ENCODE measurements around the gene ACTR3C. TPM values are rescaled to one million over a fixed set of nuclear protein-coding genes. Genes with fewer than 3 reads are reported as not detected.
"Not testable (repeated sequence)": the region's sequence is repeated elsewhere in the genome, so short reads cannot be mapped to it uniquely, and the experiment has no call there.

Gene ACTR3C
- total and polyA plus RNA-seq, 10 of the 15 experiments (the other 5 are each of a cell fraction or from before 2014, with no cell fraction given), result 2.0 to 10.2 (median 6.3) TPM

DNA sequence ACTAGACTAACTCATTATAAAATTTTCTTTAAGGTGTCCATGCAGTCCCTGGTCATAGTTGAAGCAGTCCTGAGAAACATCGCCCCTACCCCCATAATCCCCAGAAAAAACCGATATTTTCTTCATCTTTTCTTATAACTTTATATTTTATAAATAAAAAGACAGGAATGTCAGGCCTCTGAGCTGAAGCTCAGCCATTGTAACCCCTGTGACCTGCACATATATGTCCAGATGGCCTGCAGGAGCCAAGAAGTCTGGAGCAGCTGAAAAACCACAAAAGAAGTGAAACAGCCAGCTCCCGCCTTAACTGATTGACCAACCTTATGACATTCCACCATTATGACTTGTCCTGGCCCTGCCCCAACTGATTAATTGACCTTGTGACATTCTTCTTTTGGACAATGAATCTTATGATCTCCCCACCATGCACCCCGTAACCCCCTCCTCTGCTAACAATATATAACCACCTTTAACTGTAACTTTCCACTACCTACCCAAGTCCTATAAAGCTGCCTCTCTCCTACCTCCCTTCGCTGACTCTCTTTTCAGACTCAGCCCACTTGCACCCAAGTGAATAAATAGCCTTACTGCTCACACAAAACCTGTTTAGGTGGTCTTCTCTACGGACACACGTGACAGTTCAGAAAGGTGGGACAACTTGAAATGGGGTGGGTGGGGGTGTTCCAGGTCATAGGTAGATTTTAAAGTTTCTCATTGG lies 10.5 kb downstream of the ACTR3C start:
- 81% methylated on average over 7 of the region's 7 CpGs for WGBS (ENCODE audit: insufficient coverage, insufficient replicate concordance, low lambda C conversion rate, missing lambda C conversion rate)
- H3K4me1 ChIP-seq (ENCODE audit: control insufficient read depth, insufficient read depth, low read length); H3K4me3 ChIP-seq; ATAC-seq; BruUV-seq (replicated peaks); H3K79me2 ChIP-seq (ENCODE audit: control insufficient read depth, insufficient read depth, low read length); H3K9me3 ChIP-seq (replicated peaks; ENCODE audit: control insufficient read depth, insufficient read depth, low read length); H3K27ac ChIP-seq (ENCODE audit: control insufficient read depth, insufficient read depth); H3K4me2 ChIP-seq (ENCODE audit: control insufficient read depth, insufficient read depth); H4K20me1 ChIP-seq (ENCODE audit: control insufficient read depth, insufficient read depth); H2AFZ ChIP-seq (ENCODE audit: control insufficient read depth, low read depth, low read length); DNase-seq (ENCODE audit: low read depth, low spot score); FAIRE-seq; CTCF ChIA-PET; H3K36me3 ChIP-seq (ENCODE audit: control insufficient read depth in 2 of 2, insufficient read depth in 2 of 2, low read length in 1 of 2); H3K27me3 ChIP-seq (replicated peaks in 1 of 2; ENCODE audit: control insufficient read depth in 2 of 2, insufficient read depth in 2 of 2, low read length in 1 of 2); H3K9ac ChIP-seq (ENCODE audit: control insufficient read depth, insufficient read depth, low read length); RAD21 ChIA-PET (ENCODE audit: unreplicated experiment); intact Hi-C loops (cut with micrococcal nuclease; ENCODE audit: unreplicated experiment); in situ Hi-C loops (cut with MboI): not testable (repeated sequence)
- ChIA-PET POLR2A (interaction anchor here (1.6 kb wide), 1 partner anchor 13 kb away, joined by 4 read pairs; no protein-coding TSS in a partner anchor), SMC1A (ENCODE audit: uncharacterized antibody, unreplicated experiment) (interaction anchor here (1.2 kb wide), 1 partner anchor 9 kb away, joined by 6 read pairs; no protein-coding TSS in a partner anchor)

DNA sequence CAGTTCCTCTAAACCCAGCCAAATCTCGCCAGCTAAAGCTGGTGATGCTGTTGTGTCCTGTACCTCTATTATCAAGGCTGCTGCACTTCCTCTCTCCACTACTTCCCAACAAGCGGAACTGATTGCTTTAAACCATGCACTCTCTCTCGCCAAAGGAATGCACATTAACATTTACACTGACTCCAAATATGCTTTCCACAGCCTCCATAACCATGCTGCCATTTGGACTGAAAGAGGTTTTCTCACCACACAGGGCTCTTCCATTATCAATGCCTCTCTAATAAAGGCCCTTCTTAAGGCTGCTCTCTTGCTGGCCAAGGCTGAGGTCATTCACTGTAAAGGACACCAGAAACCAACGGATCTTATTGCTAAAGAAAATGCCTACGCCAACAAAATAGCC lies 11.6 kb downstream of the ACTR3C start:
- ChIA-PET CTCF (no interaction called here), SMC1A (ENCODE audit: uncharacterized antibody, unreplicated experiment) (no interaction called here), POLR2A (no interaction called here), RAD21 (ENCODE audit: unreplicated experiment) (no interaction called here)
- Histone ChIP-seq H3K36me3 (ENCODE audit: control insufficient read depth in 2 of 2, insufficient read depth in 2 of 2, low read length in 1 of 2) (no peaks in the 10 kb centered on the region), H3K4me1 (ENCODE audit: control insufficient read depth, insufficient read depth, low read length) (no peaks in the 10 kb centered on the region), H4K20me1 (ENCODE audit: control insufficient read depth, insufficient read depth) (no peaks in the 10 kb centered on the region), H3K9ac (ENCODE audit: control insufficient read depth, insufficient read depth, low read length) (no peak overlapping the region), H2AFZ (ENCODE audit: control insufficient read depth, low read depth, low read length) (no peak overlapping the region), H3K4me3 (no peak overlapping the region), H3K79me2 (ENCODE audit: control insufficient read depth, insufficient read depth, low read length) (no peaks in the 10 kb centered on the region), H3K27ac (ENCODE audit: control insufficient read depth, insufficient read depth) (no peak overlapping the region), H3K4me2 (ENCODE audit: control insufficient read depth, insufficient read depth) (no peak overlapping the region), H3K27me3 (replicated peaks in 1 of 2; ENCODE audit: control insufficient read depth in 2 of 2, insufficient read depth in 2 of 2, low read length in 1 of 2) (no peaks in the 10 kb centered on the region), H3K9me3 (replicated peaks; ENCODE audit: control insufficient read depth, insufficient read depth, low read length) (no peaks in the 10 kb centered on the region)
- TF ChIP-seq BRCA1 (IDR thresholded peaks at IDR 0.05; ENCODE audit: low read depth, low read length) (no peak), WRNIP1 (IDR thresholded peaks at IDR 0.05; ENCODE audit: borderline replicate concordance, low read depth, low read length) (no peak), YBX1 (IDR thresholded peaks at IDR 0.05) (no peak), SREBF1 (IDR thresholded peaks at IDR 0.05; ENCODE audit: low read length) (no peak), MEF2B (IDR thresholded peaks at IDR 0.05; ENCODE audit: partially characterized antibody, poor library complexity, severe bottlenecking) (no peak), SUZ12 (IDR thresholded peaks at IDR 0.05; ENCODE audit: unreplicated experiment) (no peak)
- WGBS (ENCODE audit: insufficient coverage, insufficient replicate concordance, low lambda C conversion rate, missing lambda C conversion rate), result 96% methylated on average over 5 of the region's 5 CpGs
- in situ Hi-C loops (cut with MboI) (no loop called here), intact Hi-C loops (cut with micrococcal nuclease; ENCODE audit: unreplicated experiment) (no loop called here)
- FAIRE-seq (no peak), DNase-seq (ENCODE audit: low read depth, low spot score) (no peak), ATAC-seq (no peak)
- no TSS peak for BruUV-seq (replicated peaks)
